B cell (primary cell): ENCODE data around the gene USP9X.

Source experiments
- EZH2 ChIP-seq: IDR thresholded peaks from 2 replicates; pipeline ENCODE4 v1.6.1; 2012; ENCODE audit warnings: borderline replicate concordance, low read depth, mild to moderate bottlenecking, moderate library complexity, low read length; ENCODE audit not compliant: insufficient read depth, poor library complexity, severe bottlenecking
- TF ChIP-seq, protein P1 (sequence below): fragments of 200-600 bp; IDR thresholded peaks from one replicate; pipeline ENCODE4 v1.8.0; 2022; ENCODE audit warnings: antibody characterized with exemption, mild to moderate bottlenecking

DNA sequence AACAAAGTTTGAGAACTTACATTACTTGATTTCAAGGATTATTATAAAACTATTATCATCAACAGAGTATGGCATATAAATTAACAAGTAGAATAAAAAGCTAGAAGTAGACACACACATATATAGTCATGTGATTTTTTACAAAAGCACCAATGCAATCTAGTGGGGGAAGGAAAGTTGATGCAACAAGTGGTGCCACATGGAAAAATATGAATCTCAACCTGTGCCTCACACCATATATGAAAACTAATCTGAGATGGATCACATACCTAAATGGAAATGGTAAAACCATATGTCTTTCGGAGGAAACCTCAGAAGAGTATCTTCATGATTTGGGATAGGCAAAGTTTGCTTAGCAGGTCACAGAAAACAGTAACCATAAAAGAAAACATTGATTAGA lies 34.9 kb upstream of the USP9X start:
- TF ChIP-seq, protein P1, sequence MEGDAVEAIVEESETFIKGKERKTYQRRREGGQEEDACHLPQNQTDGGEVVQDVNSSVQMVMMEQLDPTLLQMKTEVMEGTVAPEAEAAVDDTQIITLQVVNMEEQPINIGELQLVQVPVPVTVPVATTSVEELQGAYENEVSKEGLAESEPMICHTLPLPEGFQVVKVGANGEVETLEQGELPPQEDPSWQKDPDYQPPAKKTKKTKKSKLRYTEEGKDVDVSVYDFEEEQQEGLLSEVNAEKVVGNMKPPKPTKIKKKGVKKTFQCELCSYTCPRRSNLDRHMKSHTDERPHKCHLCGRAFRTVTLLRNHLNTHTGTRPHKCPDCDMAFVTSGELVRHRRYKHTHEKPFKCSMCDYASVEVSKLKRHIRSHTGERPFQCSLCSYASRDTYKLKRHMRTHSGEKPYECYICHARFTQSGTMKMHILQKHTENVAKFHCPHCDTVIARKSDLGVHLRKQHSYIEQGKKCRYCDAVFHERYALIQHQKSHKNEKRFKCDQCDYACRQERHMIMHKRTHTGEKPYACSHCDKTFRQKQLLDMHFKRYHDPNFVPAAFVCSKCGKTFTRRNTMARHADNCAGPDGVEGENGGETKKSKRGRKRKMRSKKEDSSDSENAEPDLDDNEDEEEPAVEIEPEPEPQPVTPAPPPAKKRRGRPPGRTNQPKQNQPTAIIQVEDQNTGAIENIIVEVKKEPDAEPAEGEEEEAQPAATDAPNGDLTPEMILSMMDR = no peak
- no peak for TF ChIP-seq EZH2
